Retinal pigment epithelial cell (primary cell): ENCODE measurements around the gene DGKI.

Source experiments
- DNase-seq: peaks from one replicate; pipeline ENCODE4 v3.0.0-alpha.2; 2010; ENCODE audit warnings: low read depth
- H3K4me3 ChIP-seq: 2 replicates; pipeline ENCODE4 v1.5.1; 2011; ENCODE audit warnings: mild to moderate bottlenecking, low read length, control low read depth, moderate library complexity
- CTCF ChIP-seq: conservative IDR thresholded peaks from 2 replicates; pipeline ENCODE4 v1.5.1; 2011; ENCODE audit warnings: low read depth, low read length, control low read depth, inconsistent platforms

DGKI gene

GRCh38 chr7:137545059-137545716 is 301.6 kb downstream of the DGKI start:
- TF ChIP-seq CTCF, result no peak
- H3K4me3 ChIP-seq, result no peak overlapping the region
- DNase-seq, result no peak

- H3K4me3 ChIP-seq, result no peak overlapping the region
- TF ChIP-seq CTCF, result no peak
- DNase-seq, result no peak
Observed at GRCh38 chr7:137544453-137545058, 302.2 kb downstream of the DGKI start.

DNA sequence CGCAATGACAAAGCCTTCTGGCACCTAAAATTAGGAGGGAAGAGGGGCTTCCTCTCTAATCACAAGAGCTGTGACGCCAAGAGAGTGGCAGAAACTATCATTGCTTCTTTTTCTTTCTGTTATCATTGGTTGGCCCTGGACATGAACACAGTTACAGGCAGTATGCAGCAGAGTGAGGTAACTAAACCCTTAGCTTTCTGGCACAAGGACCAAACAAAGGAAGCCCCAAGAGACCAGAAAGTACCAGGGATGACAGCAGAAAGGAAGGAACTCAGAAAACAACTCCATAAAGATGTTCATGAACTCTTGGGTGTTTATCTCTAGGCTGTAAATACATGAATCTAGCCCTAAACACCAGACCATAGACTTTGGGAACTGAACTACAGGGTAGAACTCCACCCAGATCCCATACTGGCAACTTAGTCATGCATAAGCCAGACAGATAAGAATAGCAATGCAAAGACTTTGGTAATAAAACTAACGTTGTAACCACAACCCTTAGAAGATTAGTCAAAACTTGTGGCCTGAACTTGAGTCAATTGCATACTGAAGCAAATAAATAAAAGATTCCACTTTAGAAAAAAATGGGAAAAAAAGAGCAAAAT is 307.6 kb downstream of the DGKI start:
- no peak overlapping the region for H3K4me3 ChIP-seq
- peak; percentile 43 for DNase-seq

DNA sequence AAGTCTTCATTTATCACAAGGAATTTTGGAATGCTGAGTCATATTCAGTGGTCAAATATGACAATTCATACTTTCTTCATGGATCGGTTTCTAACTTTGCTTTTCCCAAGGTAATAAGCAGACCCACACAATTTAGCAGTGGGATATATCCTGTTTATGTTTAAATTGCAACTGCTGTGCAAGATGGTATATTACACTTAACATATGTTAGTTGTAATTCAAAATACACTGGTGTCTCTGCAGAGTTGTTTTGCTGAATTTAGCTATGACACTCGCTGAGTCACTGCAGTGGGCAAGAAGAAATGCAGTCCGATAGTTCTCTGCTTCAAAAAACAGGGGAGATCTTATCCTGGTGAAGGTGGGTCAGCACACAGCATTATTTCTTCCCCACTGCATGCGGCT is 308.4 kb downstream of the DGKI start:
- TF ChIP-seq CTCF, result no peak
- no peak for DNase-seq
- H3K4me3 ChIP-seq, result no peak overlapping the region

More for the DNA sequence above, 307.6 kb downstream of the DGKI start:
- no peak for TF ChIP-seq CTCF

GRCh38 chr7:137535579-137535978 is 311.2 kb downstream of the DGKI start:
- TF ChIP-seq CTCF, result no peak
- no peak for DNase-seq

GRCh38 chr7:137531671-137532070 is 315.1 kb downstream of the DGKI start:
- TF ChIP-seq CTCF, result no peak
- H3K4me3 ChIP-seq, result no peak overlapping the region
- no peak for DNase-seq

More at GRCh38 chr7:137535579-137535978, 311.2 kb downstream of the DGKI start:
- H3K4me3 ChIP-seq, result no peak overlapping the region

DNA sequence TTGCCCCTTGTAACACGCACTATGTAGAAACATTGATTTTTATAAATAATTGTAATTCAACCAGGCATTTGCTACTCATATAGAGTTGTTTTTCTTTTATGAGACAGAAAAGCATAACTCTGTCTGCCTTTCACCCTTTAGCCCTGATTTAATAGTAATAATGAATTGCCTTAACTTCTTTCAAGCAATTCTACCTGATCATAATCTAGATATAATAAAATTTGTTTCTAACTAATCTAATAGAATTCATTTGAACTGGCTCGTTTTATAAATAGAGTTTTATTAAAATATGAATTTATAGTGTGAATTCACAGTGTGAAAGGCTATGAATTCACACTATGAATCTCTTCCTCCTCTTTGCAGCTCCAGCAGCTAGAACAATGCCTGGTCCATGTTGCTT is 319.1 kb downstream of the DGKI start:
- no peak for DNase-seq
- no peak for TF ChIP-seq CTCF
- H3K4me3 ChIP-seq, result no peak overlapping the region
